Fibroblast of mammary gland (primary cell): ENCODE measurements around the gene INS.

Experiments used
- DNase-seq: peaks from one replicate; pipeline ENCODE4 v3.0.0-alpha.2; 2010; ENCODE audit warnings: low read depth
- H3K4me3 ChIP-seq: 2 replicates; pipeline ENCODE4 v1.5.1; 2011; ENCODE audit warnings: low read depth, mild to moderate bottlenecking, low read length, moderate library complexity; ENCODE audit not compliant: control insufficient read depth
- CTCF ChIP-seq: conservative IDR thresholded peaks from 2 replicates; pipeline ENCODE4 v1.5.1; 2011; ENCODE audit warnings: low read depth, low read length, inconsistent platforms; ENCODE audit not compliant: control insufficient read depth, insufficient read depth

The INS gene

GRCh38 chr11:2202071-2202899 lies 41.3 kb upstream of the INS start:
- no peak for DNase-seq
- H3K4me3 ChIP-seq: no peak overlapping the region
- TF ChIP-seq CTCF: no peak

GRCh38 chr11:2201542-2201941 lies 40.5 kb upstream of the INS start:
- H3K4me3 ChIP-seq: no peak overlapping the region
- DNase-seq: no peak
- TF ChIP-seq CTCF: no peak

- no peak for DNase-seq
- no peak for TF ChIP-seq CTCF
- H3K4me3 ChIP-seq: no peak overlapping the region
Measured at GRCh38 chr11:2200957-2201519, 40.0 kb upstream of the INS start.

- H3K4me3 ChIP-seq: no peak overlapping the region
- DNase-seq: no peak
- TF ChIP-seq CTCF: no peak
Measured at GRCh38 chr11:2200536-2200935, 39.5 kb upstream of the INS start.

- no peak overlapping the region for H3K4me3 ChIP-seq
- no peak for TF ChIP-seq CTCF
- DNase-seq: no peak
Measured at GRCh38 chr11:2199466-2200341, 38.7 kb upstream of the INS start.

GRCh38 chr11:2198621-2199365 lies 37.8 kb upstream of the INS start:
- TF ChIP-seq CTCF: no peak
- no peak overlapping the region for H3K4me3 ChIP-seq
- no peak for DNase-seq
